Epithelial cell of proximal tubule (primary cell): ENCODE data around the gene TTC27. TPM values are rescaled to one million over a fixed set of nuclear protein-coding genes. Genes with fewer than 3 reads are reported as not detected.

Source experiments
- DNase-seq: peaks from one replicate; pipeline ENCODE4 v3.0.0-alpha.2; 2011; ENCODE audit warnings: low read depth
- H3K4me3 ChIP-seq: 2 replicates; pipeline ENCODE4 v1.5.1; 2011; ENCODE audit warnings: low read depth, mild to moderate bottlenecking, low read length
- total RNA-seq: library from RNA; depleted of rRNA; stranded (reverse); fragments of >200 nt; gene quantifications from 2 replicates; pipeline ENCODE4 v1.2.3, GENCODE V29; 2015
- TF ChIP-seq, protein P1 (sequence below): conservative IDR thresholded peaks from 2 replicates; pipeline ENCODE4 v1.5.1; 2012; ENCODE audit warnings: low read depth, mild to moderate bottlenecking, low read length

The TTC27 gene
- total RNA-seq: 17.9 and 29.2 TPM in 2 replicates

DNA sequence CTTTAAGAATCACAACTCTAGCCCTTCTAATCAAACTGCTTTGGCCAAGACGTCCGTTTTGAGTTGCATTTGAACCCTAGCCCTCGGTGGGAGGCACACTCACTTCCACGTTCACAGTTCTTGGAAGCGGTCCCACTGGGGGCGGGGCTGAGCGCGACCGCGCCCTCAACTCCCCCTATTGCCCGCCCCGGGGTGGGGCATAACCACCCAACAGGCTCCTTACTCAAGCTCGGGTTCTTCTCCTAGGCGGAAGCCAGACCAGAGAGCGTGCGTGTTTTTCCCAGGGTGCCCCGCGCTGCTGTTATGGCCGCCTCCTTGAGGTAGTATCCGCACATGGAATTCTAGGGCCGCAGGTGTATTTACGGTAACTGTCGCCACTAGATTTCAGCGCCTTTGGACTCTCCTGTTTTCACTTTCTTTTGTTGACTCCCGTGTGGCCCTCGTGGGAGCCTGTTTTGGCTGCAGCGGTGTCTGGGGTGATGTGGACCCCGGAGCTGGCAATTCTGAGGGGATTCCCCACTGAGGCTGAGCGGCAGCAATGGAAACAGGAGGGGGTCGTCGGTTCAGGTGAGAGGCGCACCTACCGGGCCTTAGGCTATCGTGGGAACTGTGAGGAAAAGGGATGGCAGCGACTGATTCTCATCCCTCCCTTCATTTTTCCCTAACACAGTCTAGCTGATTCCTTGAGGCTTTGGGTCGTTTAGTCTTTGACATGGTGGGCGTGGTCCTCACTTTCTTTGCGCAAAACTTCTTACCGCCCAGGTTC lies at the start of gene TTC27:
TTC27 (plus strand) TSS at position 237 of the 766 bp plus-strand sequence; CDS start at position 480, 243 bp downstream.
- TF ChIP-seq, protein P1, sequence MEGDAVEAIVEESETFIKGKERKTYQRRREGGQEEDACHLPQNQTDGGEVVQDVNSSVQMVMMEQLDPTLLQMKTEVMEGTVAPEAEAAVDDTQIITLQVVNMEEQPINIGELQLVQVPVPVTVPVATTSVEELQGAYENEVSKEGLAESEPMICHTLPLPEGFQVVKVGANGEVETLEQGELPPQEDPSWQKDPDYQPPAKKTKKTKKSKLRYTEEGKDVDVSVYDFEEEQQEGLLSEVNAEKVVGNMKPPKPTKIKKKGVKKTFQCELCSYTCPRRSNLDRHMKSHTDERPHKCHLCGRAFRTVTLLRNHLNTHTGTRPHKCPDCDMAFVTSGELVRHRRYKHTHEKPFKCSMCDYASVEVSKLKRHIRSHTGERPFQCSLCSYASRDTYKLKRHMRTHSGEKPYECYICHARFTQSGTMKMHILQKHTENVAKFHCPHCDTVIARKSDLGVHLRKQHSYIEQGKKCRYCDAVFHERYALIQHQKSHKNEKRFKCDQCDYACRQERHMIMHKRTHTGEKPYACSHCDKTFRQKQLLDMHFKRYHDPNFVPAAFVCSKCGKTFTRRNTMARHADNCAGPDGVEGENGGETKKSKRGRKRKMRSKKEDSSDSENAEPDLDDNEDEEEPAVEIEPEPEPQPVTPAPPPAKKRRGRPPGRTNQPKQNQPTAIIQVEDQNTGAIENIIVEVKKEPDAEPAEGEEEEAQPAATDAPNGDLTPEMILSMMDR: no peak
- DNase-seq: peak; percentile 73
- peak within 1 kb of the TSS; percentile 100 for H3K4me3 ChIP-seq

DNA sequence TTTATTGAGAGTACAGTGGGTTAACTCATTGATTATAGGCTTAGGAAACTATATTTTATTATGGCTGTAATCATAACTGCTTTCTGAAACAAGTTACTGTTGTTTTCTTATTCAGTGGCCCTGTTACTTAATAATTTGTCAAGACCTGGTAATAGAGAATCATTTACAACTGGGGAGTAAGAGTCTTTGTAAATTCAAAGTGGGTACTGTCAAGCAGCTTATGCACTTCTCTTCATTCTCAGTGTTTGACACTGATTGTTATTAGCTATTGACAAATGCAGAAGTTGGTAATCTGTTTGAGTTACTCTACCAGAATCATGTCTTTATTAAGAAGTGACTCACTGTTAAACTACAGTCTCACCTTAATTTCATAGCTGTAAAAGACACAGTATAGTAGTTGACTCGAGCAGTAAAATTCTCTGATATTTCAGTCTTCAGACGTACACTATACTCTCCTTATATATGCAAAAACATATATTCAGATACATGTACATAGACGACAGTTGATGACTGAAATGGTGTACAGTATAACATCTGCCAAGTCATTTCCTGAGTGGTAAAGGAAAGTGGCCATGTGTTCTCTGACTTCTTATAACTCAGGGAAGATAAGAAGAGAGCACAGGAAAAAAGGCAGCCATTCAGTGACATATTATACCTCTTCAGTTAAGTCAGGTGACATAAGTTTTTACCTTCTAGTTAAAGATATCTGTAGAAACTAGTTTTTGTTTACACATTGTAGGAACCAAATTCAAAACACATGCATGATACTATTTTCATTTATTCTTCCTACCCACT lies 36.0 kb upstream of the TTC27 start:
- H3K4me3 ChIP-seq: no peak overlapping the region
- no peak for DNase-seq
- TF ChIP-seq, protein P1: no peak

DNA sequence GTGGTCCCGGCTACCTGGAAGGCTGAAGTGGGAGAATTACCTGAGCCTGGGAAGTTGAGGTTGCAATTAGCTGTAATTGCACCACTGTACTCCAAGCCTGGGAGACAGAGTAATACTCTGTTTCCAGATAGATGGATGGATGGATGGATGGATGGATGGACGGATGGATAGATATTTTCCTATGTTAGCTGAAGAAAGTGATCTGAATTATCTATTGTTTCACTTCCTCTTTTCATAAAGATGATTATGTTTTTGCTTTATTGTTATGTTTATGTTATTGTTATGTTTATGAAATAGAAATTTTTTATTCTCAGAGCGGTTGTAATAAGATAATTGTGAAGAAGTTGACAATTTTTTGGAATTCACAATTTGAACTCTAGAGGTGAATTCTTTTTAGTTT lies 33.3 kb upstream of the TTC27 start:
- no peak for DNase-seq
- TF ChIP-seq, protein P1: no peak
- H3K4me3 ChIP-seq: no peak overlapping the region

DNA sequence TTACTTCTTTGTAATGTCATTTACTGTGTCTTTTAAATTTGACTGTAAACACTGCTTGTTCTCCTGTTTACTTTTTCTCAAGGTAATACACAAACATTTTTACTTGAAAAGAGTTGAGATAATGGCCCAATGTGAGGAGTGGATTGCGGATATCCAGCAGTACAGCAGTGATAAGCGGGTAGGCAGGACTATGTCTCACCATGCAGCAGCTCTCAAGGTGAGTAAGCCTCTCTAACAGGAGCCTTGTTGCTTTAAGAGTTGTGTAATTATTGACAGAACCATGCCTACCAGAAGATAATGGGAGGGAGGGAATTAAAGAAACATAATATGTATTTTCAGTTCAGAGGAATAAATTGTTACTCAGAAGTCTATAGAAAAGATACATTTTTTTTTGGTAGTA lies 16.5 kb upstream of the TTC27 start:
- no peak overlapping the region for H3K4me3 ChIP-seq
- DNase-seq: no peak
- TF ChIP-seq, protein P1: no peak

DNA sequence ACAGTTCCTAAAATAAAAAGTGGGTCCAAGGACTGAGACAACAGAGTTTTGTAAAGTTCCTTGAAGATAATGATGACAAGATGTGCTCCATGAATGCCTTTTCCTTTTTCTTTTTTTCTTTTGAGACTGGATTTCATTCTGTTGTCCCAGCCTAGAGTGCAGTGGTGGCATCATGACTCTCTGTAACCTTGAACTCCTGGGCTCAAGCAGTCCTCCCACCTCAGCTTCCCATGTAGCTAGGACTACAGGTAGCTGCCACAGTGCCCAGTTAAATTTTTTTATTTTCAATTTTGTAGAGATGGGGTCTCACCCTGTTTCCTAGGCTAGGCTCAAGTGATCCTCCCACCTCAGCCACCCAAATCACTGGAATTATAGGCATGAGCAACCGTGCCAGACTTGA lies 16.1 kb upstream of the TTC27 start:
- DNase-seq: no peak
- TF ChIP-seq, protein P1: no peak
- no peak overlapping the region for H3K4me3 ChIP-seq

DNA sequence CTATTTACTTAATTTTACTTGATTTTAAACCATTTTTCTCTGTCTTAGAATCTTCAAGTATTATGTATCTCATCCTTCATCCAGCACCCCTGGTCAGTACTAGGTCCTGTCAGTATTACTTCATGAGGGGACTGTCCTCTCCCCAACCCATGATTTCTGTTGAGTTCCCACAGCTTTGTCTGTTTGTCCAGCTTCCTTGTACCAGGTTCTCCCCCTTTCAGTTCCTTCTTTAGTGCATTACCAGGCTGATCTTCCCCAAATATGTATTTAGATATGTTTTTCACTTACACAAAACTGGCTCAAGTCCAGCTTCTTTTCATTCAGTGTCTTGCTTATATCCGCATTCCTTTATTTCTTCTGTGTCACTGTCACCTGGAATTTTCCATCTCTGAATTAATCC lies 13.8 kb upstream of the TTC27 start:
- no peak for DNase-seq
- TF ChIP-seq, protein P1: no peak
- no peak overlapping the region for H3K4me3 ChIP-seq
